ENCODE measurements around the gene RPTOR. TPM values are rescaled to one million over a fixed set of nuclear protein-coding genes. Genes with fewer than 3 reads are reported as not detected.

RPTOR gene
- total RNA-seq, 1 experiment from 2014 or later = 15.2 TPM

GRCh38 chr17:80586846-80587228 lies 42.2 kb downstream of the RPTOR start:
- no peak for DNase-seq (ENCODE audit: low spot score)

GRCh38 chr17:80588702-80589383 lies 44.2 kb downstream of the RPTOR start:
- no peak for DNase-seq (ENCODE audit: low spot score)

- DNase-seq (ENCODE audit: low spot score) = no peak
These were observed 47.1 kb downstream of the RPTOR start for GRCh38 chr17:80591788-80592187.

- no peak for DNase-seq (ENCODE audit: low spot score)
These were observed 47.6 kb downstream of the RPTOR start for GRCh38 chr17:80592243-80592642.

- no peak for DNase-seq (ENCODE audit: low spot score)
These were observed 48.5 kb downstream of the RPTOR start for GRCh38 chr17:80593181-80593580.

DNA sequence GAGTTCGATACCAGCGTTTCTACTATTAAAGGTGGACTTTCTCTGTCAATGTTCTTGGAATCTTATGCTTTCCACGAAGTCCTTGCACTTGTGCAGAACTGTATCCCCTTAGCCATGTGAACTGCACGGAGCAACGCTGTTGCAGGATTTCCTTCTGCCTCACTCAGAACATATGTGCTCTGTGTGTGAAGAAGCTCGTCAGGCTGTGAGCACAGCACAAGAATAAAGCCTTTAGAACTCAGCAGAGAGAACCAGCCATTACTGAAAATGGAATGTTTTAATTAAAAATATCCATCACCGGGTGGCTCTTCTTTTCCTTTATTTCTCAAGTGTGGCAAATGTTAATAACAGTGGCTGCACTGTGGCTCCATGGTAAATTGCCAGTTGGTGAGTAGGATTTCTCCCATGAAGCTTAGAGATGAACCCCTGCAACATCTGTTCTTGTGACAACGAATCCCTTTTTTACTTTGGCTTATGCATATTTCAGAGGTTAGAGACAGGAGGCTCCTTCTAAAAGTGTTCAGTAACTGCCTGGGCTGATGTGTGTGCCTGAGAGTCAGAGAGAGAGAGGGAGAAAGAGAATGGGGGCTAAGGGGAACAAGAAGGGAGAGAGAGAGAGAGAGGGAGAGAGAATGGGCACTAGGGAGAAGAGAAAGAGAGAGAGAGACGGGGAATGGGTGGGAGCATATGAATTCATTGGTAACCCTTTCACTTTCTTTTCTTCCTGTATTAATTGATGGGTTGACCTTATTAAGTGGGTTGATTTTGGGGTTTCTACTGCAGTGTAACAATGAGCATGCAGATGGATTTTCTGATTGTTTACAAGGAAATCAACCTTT lies 50.0 kb downstream of the RPTOR start:
- DNase-seq (ENCODE audit: low spot score) = no peak

GRCh38 chr17:80596760-80597608 lies 52.3 kb downstream of the RPTOR start:
- no peak for DNase-seq (ENCODE audit: low spot score)

DNA sequence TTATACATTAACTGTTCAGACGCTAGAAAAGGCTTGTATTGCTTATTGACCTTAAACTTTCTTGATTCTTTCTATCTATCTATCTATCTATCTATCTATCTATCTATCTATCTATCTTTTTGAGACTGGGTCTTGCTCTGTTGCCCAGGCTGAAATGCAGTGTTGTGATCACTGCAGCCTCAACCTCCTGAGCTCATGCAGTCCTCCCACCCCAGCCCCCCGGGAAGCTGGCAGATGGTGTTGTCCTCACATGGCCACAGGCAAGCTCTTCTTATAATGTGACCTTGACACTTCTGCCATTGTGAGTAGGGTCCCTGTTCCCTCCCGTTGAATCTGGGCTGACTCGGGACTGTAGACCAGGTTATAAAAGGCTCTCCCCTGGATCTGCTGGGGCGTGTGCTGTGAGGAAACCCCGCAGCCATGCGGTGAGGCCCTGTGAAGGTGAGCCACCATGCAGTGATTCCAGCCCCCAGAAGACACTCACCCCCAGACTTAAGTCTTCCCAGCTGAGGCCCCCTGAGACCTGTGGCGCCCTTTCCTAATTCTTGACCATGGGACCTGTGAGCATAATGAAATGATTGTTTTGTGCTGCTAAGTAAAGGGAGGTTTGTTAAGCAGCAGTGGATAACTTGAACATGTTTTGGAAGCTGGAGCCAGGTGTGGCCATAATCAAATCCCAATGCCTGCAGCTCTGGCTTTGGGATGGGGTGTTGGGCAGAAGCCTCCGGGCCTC lies 54.3 kb downstream of the RPTOR start:
- DNase-seq (ENCODE audit: low spot score) = no peak

GRCh38 chr17:80599546-80600305 lies 55.1 kb downstream of the RPTOR start:
- DNase-seq (ENCODE audit: low spot score) = no peak

GRCh38 chr17:80601146-80601545 lies 56.5 kb downstream of the RPTOR start:
- DNase-seq (ENCODE audit: low spot score) = no peak

DNA sequence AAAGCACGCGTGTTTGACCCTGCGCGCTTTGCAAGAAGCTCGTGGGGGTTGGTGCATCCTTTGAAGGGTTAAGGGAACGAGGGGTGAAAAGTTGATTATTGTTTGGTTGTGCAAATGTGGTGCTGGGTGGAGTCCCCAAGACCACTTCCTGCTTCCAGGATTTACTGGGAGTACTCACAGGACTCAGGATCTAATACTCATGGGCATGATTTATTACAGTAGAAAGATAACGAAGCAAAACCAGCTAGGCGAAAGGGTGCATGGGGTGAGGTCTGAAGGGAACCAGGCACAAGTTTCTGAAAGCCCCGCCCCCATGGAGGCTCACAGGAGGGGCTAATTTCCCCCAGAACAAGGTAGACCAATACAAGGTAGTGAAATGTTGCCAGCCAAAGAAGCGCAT lies 58.8 kb downstream of the RPTOR start:
- DNase-seq (ENCODE audit: low spot score) = no peak

DNA sequence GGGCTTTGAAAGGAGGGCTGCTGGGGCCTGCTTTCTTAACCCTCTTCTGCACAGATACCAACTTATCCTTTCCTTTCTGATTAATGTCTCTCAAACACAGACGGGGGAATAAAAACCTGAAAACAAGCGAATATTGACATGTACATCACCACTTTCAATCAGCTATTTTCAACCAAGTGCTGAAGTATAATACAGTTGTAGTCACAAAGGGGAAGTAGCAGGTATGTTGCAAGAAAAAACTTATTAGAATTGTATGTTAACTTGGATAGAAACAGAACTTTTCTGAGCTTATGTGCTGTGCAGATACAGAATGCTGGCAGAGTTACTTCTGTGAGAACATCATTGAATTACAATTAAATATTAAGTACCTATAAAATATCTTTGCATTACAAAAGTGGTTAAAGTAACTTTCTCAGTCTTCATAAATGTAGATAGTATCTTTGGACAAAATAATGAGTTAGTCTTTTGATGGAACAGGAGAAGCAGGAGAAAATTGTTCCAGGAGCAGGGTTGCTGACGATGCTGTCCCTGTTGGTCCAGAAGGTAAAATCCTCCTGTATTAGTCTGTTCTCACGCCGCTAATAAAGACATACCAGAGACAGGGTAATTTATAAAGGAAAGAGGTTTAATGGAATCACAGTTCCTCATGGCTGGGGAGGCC lies 59.5 kb downstream of the RPTOR start:
- no peak for DNase-seq (ENCODE audit: low spot score)

DNA sequence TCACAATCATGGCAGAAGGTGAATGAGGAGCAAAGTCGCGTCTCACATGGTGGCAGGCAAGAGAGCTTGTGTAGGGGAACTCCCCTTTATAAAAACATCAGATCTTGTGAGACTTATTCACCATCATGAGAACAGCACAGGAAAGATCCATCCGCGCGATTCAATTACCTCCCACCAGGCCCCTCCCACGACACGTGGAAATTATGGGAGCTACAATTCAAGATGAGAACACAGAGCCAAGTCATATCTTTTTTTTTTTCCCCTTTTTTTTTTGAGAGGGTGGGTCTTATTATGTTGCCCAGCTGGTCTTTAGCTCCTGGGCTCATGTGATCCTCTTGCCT lies 60.0 kb downstream of the RPTOR start:
- DNase-seq (ENCODE audit: low spot score) = no peak

DNA sequence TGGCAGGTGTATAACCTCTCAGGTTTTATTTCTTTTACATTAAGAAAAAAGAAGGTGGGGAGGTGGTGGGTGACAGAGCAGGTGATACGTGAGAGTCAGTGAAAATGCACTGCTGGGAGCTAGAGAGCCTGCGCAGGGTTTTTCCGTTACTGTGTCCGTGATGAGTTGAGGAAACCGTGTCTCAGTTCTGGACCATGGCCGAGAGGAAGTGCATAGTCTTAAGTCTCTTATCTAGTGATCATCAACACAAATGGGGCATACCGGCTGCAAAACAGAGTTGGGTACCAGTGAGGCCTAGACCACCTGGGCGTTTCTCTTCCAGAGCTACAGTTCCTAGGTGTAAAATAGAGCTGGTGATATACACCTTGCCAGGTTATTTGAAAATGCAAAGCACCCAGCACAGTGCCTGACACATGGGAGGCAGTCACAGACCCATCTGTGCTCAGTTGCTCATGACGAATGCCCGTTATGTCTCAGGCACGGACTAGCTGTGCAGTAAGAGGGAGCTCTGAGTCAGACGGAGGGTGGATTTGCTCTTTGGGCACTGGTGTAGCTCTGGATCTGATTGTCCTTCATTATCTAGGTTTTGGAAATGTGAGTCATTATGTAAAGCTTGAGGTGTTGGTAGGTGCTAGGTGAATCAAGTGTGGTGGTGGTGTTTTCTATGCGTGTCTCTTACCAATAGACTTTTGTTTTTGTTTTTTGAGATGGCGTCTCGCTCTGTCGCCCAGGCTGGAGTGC lies 60.9 kb downstream of the RPTOR start:
- DNase-seq (ENCODE audit: low spot score) = no peak

GRCh38 chr17:80608326-80608725 lies 63.7 kb downstream of the RPTOR start:
- DNase-seq (ENCODE audit: low spot score) = no peak

DNA sequence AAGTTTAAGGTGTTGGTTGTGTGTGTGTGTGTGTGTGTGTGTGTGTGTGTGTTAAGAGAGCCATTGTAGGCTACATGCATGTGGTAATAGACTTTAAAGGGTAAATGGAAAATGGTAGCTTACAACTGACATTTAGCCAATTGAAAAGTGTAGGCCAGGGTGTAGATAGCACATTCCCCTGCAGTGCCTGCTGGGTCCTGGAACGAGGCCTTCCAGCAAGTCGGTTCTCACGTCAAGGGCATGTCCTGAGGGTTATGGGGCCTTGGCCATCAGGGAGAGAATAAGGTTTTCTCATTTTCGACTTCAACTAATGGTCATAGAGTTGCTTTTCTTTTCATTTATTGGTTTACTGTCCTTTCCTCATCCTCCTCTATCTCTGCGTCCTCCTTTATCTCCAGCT lies 65.1 kb downstream of the RPTOR start:
- DNase-seq (ENCODE audit: low spot score) = no peak

DNA sequence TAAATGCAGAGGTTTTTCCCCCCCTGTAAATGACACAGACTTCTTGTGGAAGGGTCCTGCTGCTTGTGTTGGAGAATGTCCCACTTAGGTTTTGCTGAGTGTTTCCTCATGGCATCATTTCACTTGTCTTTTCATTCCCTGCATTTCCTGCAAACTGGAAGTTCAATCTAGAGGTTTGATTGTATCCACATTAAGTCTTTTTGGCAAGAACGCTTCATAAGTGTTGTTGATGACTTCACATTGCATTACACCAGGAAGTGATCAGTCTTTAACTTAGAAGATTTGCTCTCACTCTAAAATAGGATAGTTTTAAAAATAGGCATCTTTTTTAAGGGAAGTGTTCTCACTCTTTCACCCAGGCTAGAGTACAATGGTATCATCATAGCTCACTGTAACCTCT lies 67.2 kb downstream of the RPTOR start:
- DNase-seq (ENCODE audit: low spot score) = no peak

GRCh38 chr17:80612997-80613731 lies 68.5 kb downstream of the RPTOR start:
- DNase-seq (ENCODE audit: low spot score) = no peak

- DNase-seq (ENCODE audit: low spot score) = no peak
These were observed 69.1 kb downstream of the RPTOR start for GRCh38 chr17:80613732-80614071.
